Purkinje cell (primary cell): ENCODE data around the gene SNU13. TPM values are rescaled to one million over a fixed set of nuclear protein-coding genes. Genes with fewer than 3 reads are reported as not detected.

Experiments
- polyA plus RNA-seq: library from polyadenylated mRNA; unstranded; fragments of >200 nt; fragmentation: Nextera tagmentation; gene quantifications from 2 replicates; pipeline ENCODE4 v1.2.1, GENCODE V29; 2014

The SNU13 gene
- polyA plus RNA-seq = 515 and 524 TPM in 2 replicates

GRCh38 chr22:41688365-41689211, at the start of gene SNU13:
SNU13 (minus strand) TSS chr22:41688867; CDS start chr22:41688796, 71 bp downstream.

GRCh38 chr22:41699264-41700107, 10.8 kb upstream of the SNU13 start, which contains the start of gene MEI1:
MEI1 (plus strand) TSS chr22:41699503; CDS start chr22:41699539, 36 bp downstream.

Other genes with a start within 250 kb of the SNU13 start
- gene TOB2, start 242.1 kb downstream of the SNU13 start, polyA plus RNA-seq = 2.6 and 3.0 TPM in 2 replicates
- gene PHF5A, start 220.2 kb downstream of the SNU13 start, polyA plus RNA-seq = 1.5 and 9.5 TPM in 2 replicates
- gene ACO2, start 219.8 kb downstream of the SNU13 start, polyA plus RNA-seq = 26.3 and 29.0 TPM in 2 replicates
- 16.1 and 19.1 TPM in 2 replicates for gene POLR3H, start 144.4 kb downstream of the SNU13 start, polyA plus RNA-seq
- gene CSDC2, start 127.9 kb downstream of the SNU13 start, polyA plus RNA-seq = 14.8 and 19.4 TPM in 2 replicates
- 12.1 and 33.2 TPM in 2 replicates for gene PMM1, start 99.0 kb downstream of the SNU13 start, polyA plus RNA-seq
- 12.1 and 15.0 TPM in 2 replicates for gene DESI1, start 67.8 kb downstream of the SNU13 start, polyA plus RNA-seq
- 155 and 163 TPM in 2 replicates for gene XRCC6, start 67.6 kb downstream of the SNU13 start, polyA plus RNA-seq
- gene MEI1, start 10.6 kb upstream of the SNU13 start, polyA plus RNA-seq = 7.7 and 7.9 TPM in 2 replicates
- gene CCDC134, start 111.8 kb upstream of the SNU13 start, polyA plus RNA-seq = 1.9 and 6.3 TPM in 2 replicates
- 3.0 and 4.5 TPM in 2 replicates for gene SREBF2, start 144.2 kb upstream of the SNU13 start, polyA plus RNA-seq
- gene SHISA8, start 226.2 kb upstream of the SNU13 start, polyA plus RNA-seq = not detected in 2 replicates
- not detected in 2 replicates for gene TNFRSF13C, start 237.9 kb upstream of the SNU13 start, polyA plus RNA-seq